GM23338 (cell line): ENCODE data around the gene ST8SIA2. TPM values are rescaled to one million over a fixed set of nuclear protein-coding genes. Genes with fewer than 3 reads are reported as not detected.

Source experiments
- ATAC-seq: fragments of 200-7000 bp; cut with Tn5 transposase; 3 replicates; pipeline ENCODE4 v1.9.1; 2020
- DNase-seq: peaks from one replicate; pipeline ENCODE4 v3.0.0-alpha.2; 2015; ENCODE audit warnings: low spot score
- H2AFZ ChIP-seq: fragments of 200-600 bp; sonication (generic); 2 replicates; pipeline ENCODE4 v1.8.0; 2016; ENCODE audit warnings: antibody characterized with exemption, mild to moderate bottlenecking, moderate library complexity
- H3F3A ChIP-seq: fragments of 200-600 bp; sonication (generic); replicated peaks from 2 replicates; pipeline ENCODE4 v1.8.0; 2017; ENCODE audit warnings: antibody characterized with exemption, mixed run types, low read depth
- H3K27ac ChIP-seq: fragments of 200-600 bp; sonication (generic); 2 replicates; pipeline ENCODE4 v1.6.1; 2016; ENCODE audit warnings: low read depth
- H3K27me3 ChIP-seq: fragments of 200-600 bp; sonication (generic); 2 replicates; pipeline ENCODE4 v1.8.0; 2016; ENCODE audit warnings: mild to moderate bottlenecking, mixed run types, moderate library complexity; ENCODE audit not compliant: insufficient read depth
- H3K36me3 ChIP-seq: fragments of 200-600 bp; sonication (generic); 2 replicates; pipeline ENCODE4 v1.8.0; 2016; ENCODE audit warnings: mild to moderate bottlenecking; ENCODE audit not compliant: insufficient read depth
- H3K4me1 ChIP-seq: fragments of 200-600 bp; sonication (generic); 2 replicates; pipeline ENCODE4 v1.8.0; 2016; ENCODE audit warnings: mild to moderate bottlenecking, moderate library complexity; ENCODE audit not compliant: insufficient read depth
- H3K4me2 ChIP-seq: fragments of 200-600 bp; sonication (generic); 2 replicates; pipeline ENCODE4 v1.7.1; 2017; ENCODE audit warnings: mixed run types
- H3K4me3 ChIP-seq: fragments of 200-600 bp; sonication (generic); 2 replicates; pipeline ENCODE4 v1.6.1; 2016; ENCODE audit warnings: mixed run types
- H3K79me2 ChIP-seq: fragments of 200-600 bp; sonication (generic); replicated peaks from 2 replicates; pipeline ENCODE4 v1.8.0; 2017; ENCODE audit warnings: mild to moderate bottlenecking; ENCODE audit not compliant: insufficient read depth
- H3K9me2 ChIP-seq: fragments of 200-600 bp; sonication (generic); 2 replicates; pipeline ENCODE4 v1.8.0; 2017; ENCODE audit not compliant: insufficient read depth
- H4K20me1 ChIP-seq: fragments of 200-600 bp; sonication (generic); replicated peaks from 2 replicates; pipeline ENCODE4 v1.8.0; 2017; ENCODE audit warnings: mild to moderate bottlenecking; ENCODE audit not compliant: insufficient read depth
- H3K27ac Mint-ChIP-seq: 2 replicates; pipeline ENCODE4 v1.8.0; 2020; ENCODE audit warnings: inconsistent platforms, mild to moderate bottlenecking, moderate library complexity, mixed read lengths
- H3K27me3 Mint-ChIP-seq: 3 replicates; pipeline ENCODE4 v1.8.0; 2022; ENCODE audit warnings: low read depth, mild to moderate bottlenecking, moderate library complexity, mixed read lengths, inconsistent platforms; ENCODE audit not compliant: insufficient read depth, poor library complexity
- H3K36me3 Mint-ChIP-seq: 3 replicates; pipeline ENCODE4 v1.8.0; 2021; ENCODE audit warnings: low read depth, mild to moderate bottlenecking, inconsistent platforms, moderate library complexity, mixed read lengths
- H3K4me1 Mint-ChIP-seq: 3 replicates; pipeline ENCODE4 v1.8.0; 2020; ENCODE audit warnings: mild to moderate bottlenecking, inconsistent platforms, mixed read lengths
- H3K4me3 Mint-ChIP-seq: 3 replicates; pipeline ENCODE4 v1.8.0; 2021; ENCODE audit warnings: moderate library complexity, mild to moderate bottlenecking, inconsistent platforms, mixed read lengths
- H3K9me3 Mint-ChIP-seq: 3 replicates; pipeline ENCODE4 v1.8.0; 2020; ENCODE audit warnings: moderate library complexity, mild to moderate bottlenecking, inconsistent platforms, mixed read lengths
- CTCF ChIP-seq, 2 experiments: fragments of 200-600 bp in 1 of 2; sonication (generic) in 1 of 2; conservative IDR thresholded peaks; 2 replicates each; pipeline versions ENCODE4 v1.5.1 to v1.6.1; 2016 to 2017; ENCODE audit warnings: antibody characterized with exemption in 2 of 2, low read depth in 2 of 2, mild to moderate bottlenecking in 2 of 2, moderate library complexity in 1 of 2
- ETS1 ChIP-seq: IDR thresholded peaks from 2 replicates; pipeline ENCODE4 v1.6.1; 2016; ENCODE audit warnings: antibody characterized with exemption
- EZH2 ChIP-seq: fragments of 200-600 bp; sonication (generic); IDR thresholded peaks from one replicate; pipeline ENCODE4 v1.8.0; 2017; ENCODE audit warnings: antibody characterized with exemption, mild to moderate bottlenecking, low read depth; ENCODE audit not compliant: unreplicated experiment
- EZH2phosphoT487 ChIP-seq: fragments of 200-600 bp; sonication (generic); IDR thresholded peaks from one replicate; pipeline ENCODE4 v1.8.1; 2018; ENCODE audit warnings: antibody characterized with exemption; ENCODE audit not compliant: unreplicated experiment
- JUNB ChIP-seq: IDR thresholded peaks from one replicate; pipeline ENCODE4 v1.6.1; 2016; ENCODE audit warnings: antibody characterized with exemption; ENCODE audit not compliant: unreplicated experiment
- NANOG ChIP-seq: IDR thresholded peaks from 2 replicates; pipeline ENCODE4 v1.6.1; 2016; ENCODE audit warnings: antibody characterized with exemption, borderline replicate concordance
- REST ChIP-seq: IDR thresholded peaks from one replicate; pipeline ENCODE4 v1.6.1; 2018; ENCODE audit warnings: antibody characterized with exemption; ENCODE audit not compliant: unreplicated experiment
- STAT1 ChIP-seq: IDR thresholded peaks from one replicate; pipeline ENCODE4 v1.6.1; 2016; ENCODE audit warnings: antibody characterized with exemption; ENCODE audit not compliant: unreplicated experiment
- ZNF331 ChIP-seq: fragments of 250-450 bp; sonication (Bioruptor Pico); IDR thresholded peaks from 2 replicates; pipeline ENCODE4 v1.5.0; 2020; ENCODE audit warnings: low read depth, mild to moderate bottlenecking, moderate library complexity
- ZNF462 ChIP-seq: fragments of 250-450 bp; sonication (Bioruptor Pico); IDR thresholded peaks from 2 replicates; pipeline ENCODE4 v1.5.0; 2020; ENCODE audit warnings: mild to moderate bottlenecking, moderate library complexity
- polyA plus RNA-seq: library from polyadenylated mRNA; unstranded; fragments of >200 nt; fragmentation: Nextera tagmentation; extraction: Ambion mirVana; gene quantifications from 2 replicates; pipeline ENCODE4 v1.2.1, GENCODE V29; 2016
- total RNA-seq: library from RNA; depleted of rRNA; stranded (reverse); fragments of >200 nt; shearing (Covaris generic); gene quantifications from 2 replicates; pipeline ENCODE4 v1.2.3, GENCODE V29; 2014

The ST8SIA2 gene
- total and polyA plus RNA-seq, 2 experiments from 2014 or later: 0.66 to 1.2 TPM

GRCh38 chr15:92492551-92493115, 99.0 kb downstream of the ST8SIA2 start:
- Histone ChIP-seq H3K9me2 (peaks cover 12% of the 10 kb centered on the region; the same call in 1 of the 2 replicates), H3K27me3 (no peaks in the 10 kb centered on the region), H3F3A (no peaks in the 10 kb centered on the region), H3K27ac (no peak overlapping the region), H3K4me2 (no peak overlapping the region), H3K4me1 (no peaks in the 10 kb centered on the region), H4K20me1 (no peaks in the 10 kb centered on the region), H3K36me3 (0 out of 2 replicates have a peak, but pooled peaks cover 3% of the 10 kb centered on the region), H3K79me2 (no peaks in the 10 kb centered on the region), H2AFZ (no peak overlapping the region), H3K4me3 (no peak overlapping the region)
- Mint-ChIP-seq H3K9me3 (peaks cover 24% of the 10 kb centered on the region), H3K4me3 (no peak overlapping the region), H3K36me3 (no peaks in the 10 kb centered on the region; the same call in 2 of the 3 replicates), H3K27ac (no peak overlapping the region), H3K4me1 (peaks cover 8% of the 10 kb centered on the region; the same call in 2 of the 3 replicates), H3K27me3 (peaks cover 2% of the 10 kb centered on the region)
- no peak for ATAC-seq
- DNase-seq: no peak
- TF ChIP-seq ZNF462 (CRISPR knock-in tag) (no peak), JUNB (no peak), CTCF (conservative IDR thresholded peaks at IDR 0.05; ENCODE audit: low read depth in 2 of 2) (no peak), EZH2 (no peak), REST (no peak), ETS1 (no peak), STAT1 (no peak), NANOG (no peak), ZNF331 (CRISPR knock-in tag) (no peak), EZH2phosphoT487 (no peak)
